Measurements from ENCODE around the gene EXOC6B.

EXOC6B gene

DNA sequence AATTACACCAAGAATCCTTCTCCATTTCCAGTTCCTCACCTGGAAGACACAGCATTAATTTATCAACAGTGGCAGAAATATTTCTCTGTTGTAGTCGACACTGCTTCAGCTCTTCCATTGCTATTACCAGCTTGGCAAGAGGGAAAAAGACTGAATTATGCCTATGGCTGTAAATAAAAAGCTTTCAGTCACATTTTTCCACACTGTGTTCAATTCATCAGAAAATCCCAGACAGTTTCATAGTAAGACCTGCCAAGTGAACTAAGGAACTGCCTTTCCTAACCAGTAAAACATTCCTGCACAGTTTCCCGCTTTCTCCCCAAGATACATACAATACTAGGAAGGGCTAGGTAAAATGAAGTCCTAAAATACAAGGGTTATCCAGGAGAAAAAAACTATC is 94.7 kb downstream of the EXOC6B start:
- no peak for DNase-seq (ENCODE audit: low spot score)

DNA sequence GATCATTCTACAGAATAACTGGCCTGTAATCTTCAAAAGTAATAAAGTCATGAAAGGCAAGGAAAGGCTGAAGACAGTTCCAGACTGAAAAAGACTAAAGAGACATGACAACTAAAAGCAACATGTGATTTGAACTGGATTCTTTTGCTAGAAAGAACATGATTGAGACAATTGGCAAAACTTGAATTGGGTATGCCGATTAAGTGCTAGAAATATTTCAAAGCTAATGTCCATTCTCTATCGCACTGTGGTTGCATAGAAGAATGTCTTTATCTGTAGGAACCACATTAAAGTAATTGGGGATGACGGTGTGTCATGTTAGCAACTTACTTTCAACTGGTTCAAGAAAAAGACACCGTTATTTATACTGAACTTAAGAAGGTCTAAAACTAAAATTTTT is 98.5 kb downstream of the EXOC6B start:
- no peak for DNase-seq (ENCODE audit: low spot score)

DNA sequence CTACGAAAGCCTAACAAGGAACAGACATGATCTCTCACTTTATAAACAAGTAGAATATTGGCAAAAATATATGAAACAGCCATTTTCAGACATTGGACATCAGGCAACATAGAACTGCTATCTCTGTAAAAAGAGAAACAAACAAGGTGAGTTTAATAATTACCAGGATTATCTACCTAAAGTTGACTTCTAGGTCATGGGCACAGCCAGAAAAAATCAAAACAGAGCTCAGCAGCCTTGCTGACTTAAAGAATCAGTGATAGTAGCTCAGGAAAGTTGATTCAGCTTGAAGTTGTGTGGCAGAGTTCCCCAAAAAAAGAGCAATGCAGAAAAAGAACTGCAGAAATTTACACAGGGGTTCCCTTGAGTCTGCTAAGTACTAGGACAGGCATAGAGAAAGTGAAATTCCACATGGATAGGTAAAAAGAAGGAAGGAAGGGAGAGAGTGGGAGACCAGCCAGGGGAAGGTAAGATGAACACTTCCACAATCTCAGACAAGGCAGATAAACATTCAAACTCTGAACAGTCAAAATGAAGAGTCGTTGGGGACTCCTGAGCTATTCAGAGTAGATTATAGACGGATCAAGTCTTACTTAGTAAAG is 102.0 kb downstream of the EXOC6B start:
- no peak for DNase-seq (ENCODE audit: low spot score)

GRCh38 chr2:72722492-72723070 is 103.3 kb downstream of the EXOC6B start:
- DNase-seq (ENCODE audit: low spot score): no peak

GRCh38 chr2:72719416-72719815 is 106.4 kb downstream of the EXOC6B start:
- DNase-seq (ENCODE audit: low spot score): peak; percentile 34

- no peak for DNase-seq (ENCODE audit: low spot score)
Observed at GRCh38 chr2:72718876-72719275, 107.0 kb downstream of the EXOC6B start.

- DNase-seq (ENCODE audit: low spot score): no peak
Observed at GRCh38 chr2:72716601-72717000, 109.2 kb downstream of the EXOC6B start.

DNA sequence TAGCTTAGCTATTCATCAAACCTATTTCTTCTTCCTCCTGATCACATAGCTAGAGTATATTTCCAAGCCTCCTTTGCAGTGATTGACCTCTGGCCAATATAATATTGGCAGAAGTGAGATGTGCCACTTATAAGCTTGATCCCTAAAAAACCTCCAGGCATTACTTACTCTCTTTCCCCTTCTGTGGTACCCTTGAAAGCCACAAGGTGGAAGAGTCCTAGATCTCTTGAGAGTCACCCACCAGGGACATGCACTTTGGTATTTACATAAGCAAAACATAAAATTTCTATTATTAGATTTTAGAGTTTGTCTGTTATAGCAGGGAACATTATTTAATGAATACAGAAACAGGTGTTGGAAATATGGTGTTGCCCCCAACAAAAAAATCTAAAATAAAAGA is 112.0 kb downstream of the EXOC6B start:
- no peak for DNase-seq (ENCODE audit: low spot score)

DNA sequence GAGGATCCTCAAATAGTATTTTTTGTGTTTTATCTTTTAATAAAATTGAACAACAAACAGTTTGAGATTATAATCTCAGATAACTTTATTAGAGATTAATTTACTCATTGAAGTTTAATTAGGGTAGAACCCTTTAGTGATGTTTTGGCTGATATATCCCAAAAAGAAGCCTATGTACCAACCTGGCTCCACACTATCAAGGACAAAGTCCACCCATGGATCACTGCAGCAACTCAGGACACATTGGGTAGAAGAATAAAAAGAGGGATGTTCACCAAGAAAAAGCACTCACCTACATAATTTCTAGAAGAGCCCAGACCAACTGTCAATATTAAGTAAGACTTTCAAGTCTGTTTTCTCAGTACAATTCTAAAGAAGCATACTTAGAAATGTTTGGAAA is 112.9 kb downstream of the EXOC6B start:
- DNase-seq (ENCODE audit: low spot score): no peak

- DNase-seq (ENCODE audit: low spot score): no peak
Observed at GRCh38 chr2:72712304-72712703, 113.5 kb downstream of the EXOC6B start.

GRCh38 chr2:72710418-72711152 is 115.2 kb downstream of the EXOC6B start:
- DNase-seq (ENCODE audit: low spot score): no peak

DNA sequence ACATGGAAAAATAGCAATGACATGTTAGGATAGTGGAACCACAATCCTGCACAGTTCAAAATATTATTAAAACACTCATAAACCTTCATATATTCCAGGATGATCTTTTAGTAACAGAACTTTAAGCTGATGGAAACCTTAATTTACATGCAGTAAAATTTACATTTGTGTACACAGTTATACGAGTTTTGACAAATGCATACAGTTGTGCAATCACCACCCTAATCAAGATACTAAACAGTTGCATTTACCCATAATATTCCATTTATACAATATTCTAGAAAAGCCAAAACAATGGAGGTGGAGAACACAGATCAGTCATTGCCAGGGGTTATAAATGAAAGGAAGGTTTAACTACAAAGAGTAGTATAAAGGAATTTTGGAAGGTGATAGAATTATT is 117.6 kb downstream of the EXOC6B start:
- no peak for DNase-seq (ENCODE audit: low spot score)

DNA sequence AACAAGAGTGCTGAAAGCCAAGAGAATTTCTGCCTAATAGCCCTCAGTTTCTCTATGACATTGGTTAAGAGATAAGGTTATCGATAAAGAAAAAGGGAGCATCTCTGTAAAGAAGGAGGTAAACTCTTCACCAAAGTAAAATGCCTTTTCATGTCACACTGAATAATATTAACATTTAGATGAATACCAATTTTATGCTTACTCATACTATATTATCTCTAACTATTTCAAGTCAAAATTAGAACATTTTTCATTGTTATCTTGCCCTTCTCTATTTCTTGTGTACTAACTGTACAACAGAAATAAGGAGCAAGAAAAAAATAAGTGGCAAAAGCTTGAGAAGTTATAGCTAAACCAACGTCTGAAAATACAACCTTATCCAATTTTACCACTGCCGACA is 127.5 kb downstream of the EXOC6B start:
- no peak for DNase-seq (ENCODE audit: low spot score)

DNA sequence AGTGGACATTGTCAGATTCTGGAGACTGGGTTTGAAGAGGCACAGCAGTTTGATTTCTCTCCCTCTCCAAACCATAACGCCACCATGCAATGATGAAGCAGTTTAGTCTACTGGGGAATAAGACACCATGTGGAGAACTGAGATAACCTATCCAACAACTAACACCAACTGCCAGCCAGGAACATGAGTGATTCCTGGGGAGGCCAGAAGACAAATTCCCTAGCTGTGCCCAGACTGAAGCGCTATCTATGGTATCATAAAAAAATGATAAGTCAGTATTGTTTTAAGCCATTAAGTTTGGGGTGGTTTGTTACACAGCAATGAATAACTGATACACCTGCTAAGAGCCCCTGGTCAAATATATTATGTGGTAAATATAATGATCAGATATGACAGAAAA is 129.3 kb downstream of the EXOC6B start:
- DNase-seq (ENCODE audit: low spot score): no peak

DNA sequence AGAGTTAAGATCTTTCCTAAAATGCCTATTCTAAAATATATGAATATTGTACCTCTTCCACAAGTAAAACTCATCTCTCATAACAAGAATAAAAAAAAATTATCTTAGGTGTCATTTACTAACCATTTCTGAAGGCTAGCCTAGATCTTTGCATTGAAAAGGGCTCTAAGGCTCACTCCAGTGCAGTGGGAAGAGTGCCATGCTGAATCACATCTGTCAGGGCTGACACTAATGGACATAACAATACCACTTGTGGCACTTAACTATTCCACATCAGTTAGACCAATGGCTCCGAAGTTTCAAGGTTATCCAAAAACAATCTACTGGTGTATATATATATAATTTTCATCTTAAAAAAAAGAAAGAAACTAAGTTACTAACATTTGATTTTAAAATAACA is 130.2 kb downstream of the EXOC6B start:
- no peak for DNase-seq (ENCODE audit: low spot score)

- peak; percentile 59 for DNase-seq (ENCODE audit: low spot score)
Observed at GRCh38 chr2:72694715-72695496, 130.9 kb downstream of the EXOC6B start.

- DNase-seq (ENCODE audit: low spot score): no peak
Observed at GRCh38 chr2:72689579-72690195, 136.1 kb downstream of the EXOC6B start.

DNA sequence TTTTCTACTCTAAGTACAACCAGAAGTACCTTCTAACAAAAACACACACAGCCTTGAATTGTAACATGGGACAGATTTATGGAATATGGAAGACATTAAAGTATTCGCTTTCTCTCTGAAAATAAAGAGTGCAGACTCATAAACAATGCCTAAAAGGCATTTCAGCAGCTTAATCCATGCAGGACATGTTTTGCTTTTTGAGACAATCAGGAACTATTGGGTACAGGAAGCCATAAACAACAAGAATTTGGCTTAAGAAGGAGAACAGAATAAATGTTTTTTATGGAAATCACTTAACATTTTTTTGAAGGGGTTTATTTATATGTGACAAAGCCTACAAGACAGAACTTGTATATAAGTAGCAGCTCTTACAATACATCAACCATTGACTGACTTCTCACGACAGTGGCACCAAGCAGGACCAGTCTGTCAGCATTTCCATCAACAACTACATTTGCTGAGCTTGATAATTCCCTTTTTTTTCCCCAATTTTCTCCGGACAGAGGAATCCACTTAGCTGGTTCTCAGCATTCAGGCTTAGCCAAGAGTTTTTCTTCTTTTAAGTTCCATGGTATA is 140.1 kb downstream of the EXOC6B start:
- DNase-seq (ENCODE audit: low spot score): no peak

GRCh38 chr2:72682061-72682460 is 143.8 kb downstream of the EXOC6B start:
- no peak for DNase-seq (ENCODE audit: low spot score)

- DNase-seq (ENCODE audit: low spot score): peak; percentile 21
Observed at GRCh38 chr2:72681016-72681995, 144.5 kb downstream of the EXOC6B start.

GRCh38 chr2:72678024-72678423 is 147.8 kb downstream of the EXOC6B start:
- DNase-seq (ENCODE audit: low spot score): no peak

All from HuH-7 (cell line).